Astrocyte (in vitro differentiated cells and primary cell): ENCODE data around the gene KCNH4. TPM values are rescaled to one million over a fixed set of nuclear protein-coding genes. Genes with fewer than 3 reads are reported as not detected.
A peak's percentile ranks its signal among the peaks of the same experiment; 100 is the strongest.

ENCODE experiments used
- DNase-seq: peaks from one replicate; pipeline ENCODE4 v3.0.0-alpha.2; 2010; ENCODE audit warnings: low read depth
- FAIRE-seq: peaks from 2 replicates; lab custom pipeline; 2011; peaks lifted over from hg19 to GRCh38; lab: Jason Lieb, UNC
- H2AFZ ChIP-seq: 2 replicates; pipeline ENCODE4 v1.6.0; 2012; ENCODE audit warnings: low read depth, low read length, inconsistent platforms
- H3K27ac ChIP-seq: 2 replicates; pipeline ENCODE4 v1.5.1; 2011; ENCODE audit warnings: low read depth, low read length, inconsistent platforms
- H3K27me3 ChIP-seq: 2 replicates; pipeline ENCODE4 v1.6.0; 2011; ENCODE audit warnings: low read length, inconsistent platforms; ENCODE audit not compliant: insufficient read depth
- H3K36me3 ChIP-seq: 2 replicates; pipeline ENCODE4 v1.5.1; 2011; ENCODE audit warnings: low read length, inconsistent platforms; ENCODE audit not compliant: insufficient read depth
- H3K4me1 ChIP-seq: 2 replicates; pipeline ENCODE4 v1.5.1; 2011; ENCODE audit warnings: low read length, inconsistent platforms; ENCODE audit not compliant: insufficient read depth
- H3K4me2 ChIP-seq: 2 replicates; pipeline ENCODE4 v1.6.0; 2012; ENCODE audit warnings: low read length, inconsistent platforms
- H3K4me3 ChIP-seq: 2 replicates; pipeline ENCODE4 v1.5.1; 2011; ENCODE audit warnings: low read depth, mild to moderate bottlenecking, low read length, inconsistent platforms; ENCODE audit not compliant: insufficient read depth
- H3K79me2 ChIP-seq: 2 replicates; pipeline ENCODE4 v1.6.0; 2012; ENCODE audit warnings: mild to moderate bottlenecking, low read length, inconsistent platforms; ENCODE audit not compliant: insufficient read depth
- H3K9ac ChIP-seq: 2 replicates; pipeline ENCODE4 v1.6.0; 2012; ENCODE audit warnings: mild to moderate bottlenecking, low read length, inconsistent platforms
- H3K9me3 ChIP-seq: 2 replicates; pipeline ENCODE4 v1.5.1; 2012; ENCODE audit warnings: low read depth, mild to moderate bottlenecking, low read length, inconsistent platforms; ENCODE audit not compliant: insufficient read depth
- H4K20me1 ChIP-seq: 2 replicates; pipeline ENCODE4 v1.6.0; 2012; ENCODE audit warnings: low read length, inconsistent platforms; ENCODE audit not compliant: insufficient read depth
- H3K27ac Mint-ChIP-seq: one replicate; pipeline ENCODE4 v1.8.0; 2021; ENCODE audit warnings: mild to moderate bottlenecking, mixed read lengths; ENCODE audit not compliant: unreplicated experiment
- H3K27me3 Mint-ChIP-seq: one replicate; pipeline ENCODE4 v1.8.0; 2021; ENCODE audit warnings: low read depth, mixed read lengths; ENCODE audit not compliant: unreplicated experiment
- H3K36me3 Mint-ChIP-seq: one replicate; pipeline ENCODE4 v1.8.0; 2021; ENCODE audit warnings: low read depth, mixed read lengths; ENCODE audit not compliant: unreplicated experiment
- H3K4me1 Mint-ChIP-seq: one replicate; pipeline ENCODE4 v1.8.0; 2021; ENCODE audit warnings: low read depth, mixed read lengths; ENCODE audit not compliant: unreplicated experiment
- H3K4me3 Mint-ChIP-seq: one replicate; pipeline ENCODE4 v1.8.0; 2021; ENCODE audit warnings: mild to moderate bottlenecking, moderate library complexity, mixed read lengths; ENCODE audit not compliant: unreplicated experiment
- H3K9me3 Mint-ChIP-seq: one replicate; pipeline ENCODE4 v1.8.0; 2021; ENCODE audit warnings: mild to moderate bottlenecking, mixed read lengths; ENCODE audit not compliant: unreplicated experiment
- CTCF ChIP-seq: IDR thresholded peaks from 2 replicates; pipeline ENCODE4 v1.5.1; 2011; ENCODE audit warnings: low read depth, mild to moderate bottlenecking, inconsistent platforms, low read length, moderate library complexity; ENCODE audit not compliant: insufficient read depth
- EZH2 ChIP-seq: IDR thresholded peaks from 2 replicates; pipeline ENCODE4 v1.6.1; 2012; ENCODE audit warnings: mild to moderate bottlenecking, low read length, inconsistent platforms; ENCODE audit not compliant: insufficient read depth
- total RNA-seq: library from RNA; stranded (reverse); gene quantifications from 2 replicates; pipeline ENCODE4 v1.2.1, GENCODE V29; 2021

Gene KCNH4
- total RNA-seq, 1 donor from 2014 or later = not detected

DNA sequence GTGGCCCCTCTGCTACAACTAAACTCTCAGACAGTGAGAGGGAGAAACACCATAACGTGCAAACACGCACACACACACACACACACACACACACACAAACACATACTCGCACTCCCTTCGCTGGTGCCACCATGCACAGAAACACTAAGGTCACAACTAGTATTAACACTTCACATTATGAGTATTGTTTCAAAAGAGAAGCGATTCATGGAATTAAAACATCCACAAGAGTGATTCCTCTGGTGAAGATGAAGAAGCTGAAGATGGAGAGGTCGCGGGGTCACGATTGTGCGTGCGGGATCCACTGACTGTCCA lies 20.5 kb upstream of the KCNH4 start:
- Histone ChIP-seq H3K79me2 (no peaks in the 10 kb centered on the region), H3K4me2 (no peak overlapping the region), H2AFZ (no peak overlapping the region), H3K4me1 (no peaks in the 10 kb centered on the region), H3K27me3 (no peaks in the 10 kb centered on the region), H3K4me3 (no peak overlapping the region), H3K27ac (no peak overlapping the region), H3K9me3 (no peaks in the 10 kb centered on the region), H4K20me1 (peaks cover 15% of the 10 kb centered on the region), H3K36me3 (peaks cover 15% of the 10 kb centered on the region), H3K9ac (no peak overlapping the region)
- Mint-ChIP-seq H3K27ac (no peak overlapping the region), H3K36me3 (peaks cover 17% of the 10 kb centered on the region), H3K4me1 (no peaks in the 10 kb centered on the region), H3K9me3 (no peaks in the 10 kb centered on the region), H3K27me3 (no peaks in the 10 kb centered on the region), H3K4me3 (no peak overlapping the region)
- no peak for DNase-seq
- TF ChIP-seq CTCF (no peak), EZH2 (no peak)
- FAIRE-seq = no peak

GRCh38 chr17:42200706-42201457 lies 19.9 kb upstream of the KCNH4 start:
- Mint-ChIP-seq H3K27ac (no peak overlapping the region), H3K9me3 (no peaks in the 10 kb centered on the region), H3K36me3 (peaks cover 17% of the 10 kb centered on the region), H3K27me3 (no peaks in the 10 kb centered on the region), H3K4me1 (no peaks in the 10 kb centered on the region), H3K4me3 (no peak overlapping the region)
- DNase-seq (peak; percentile 36), FAIRE-seq (no peak)
- peaks cover 14% of the 10 kb centered on the region for H3K36me3 ChIP-seq
- no peaks in the 10 kb centered on the region for H3K9me3 ChIP-seq
- no peaks in the 10 kb centered on the region for H3K79me2 ChIP-seq
- no peak overlapping the region for H2AFZ ChIP-seq
- no peaks in the 10 kb centered on the region for H3K4me1 ChIP-seq
- no peaks in the 10 kb centered on the region for H3K27me3 ChIP-seq
- H3K9ac ChIP-seq = no peak overlapping the region
- no peak overlapping the region for H3K4me3 ChIP-seq
- peaks cover 15% of the 10 kb centered on the region for H4K20me1 ChIP-seq
- TF ChIP-seq EZH2 = no peak
- no peak for TF ChIP-seq CTCF
- H3K27ac ChIP-seq = no peak overlapping the region
- H3K4me2 ChIP-seq = no peak overlapping the region

DNA sequence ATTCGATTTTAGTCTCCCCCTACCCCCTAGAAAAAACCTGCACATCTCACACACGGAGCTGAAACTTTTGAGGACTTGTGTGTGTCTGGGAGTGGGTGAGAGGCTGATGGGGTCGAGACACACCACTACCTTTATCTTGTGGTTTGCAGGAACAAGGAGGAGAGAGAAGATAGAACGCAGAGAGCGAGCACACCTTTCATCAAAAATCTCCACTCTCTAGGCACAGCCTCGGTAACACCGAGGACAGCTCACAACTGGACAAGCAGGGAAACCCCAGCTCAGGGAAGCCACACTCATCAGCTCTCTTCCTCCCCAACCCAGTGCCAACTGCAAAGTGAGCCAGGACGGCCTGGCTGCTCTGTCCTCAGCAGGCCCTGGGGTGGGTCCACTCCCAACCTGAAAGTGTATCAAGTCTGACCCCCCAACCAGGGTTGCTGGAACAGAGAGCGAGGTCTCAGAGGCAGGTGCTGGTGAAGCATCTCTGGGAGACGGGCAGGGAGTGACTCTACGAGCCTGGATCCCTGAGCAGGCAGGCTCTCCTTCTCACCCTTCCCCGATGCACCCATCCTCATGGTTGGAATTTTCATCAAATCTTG lies 18.6 kb upstream of the KCNH4 start:
- no peak overlapping the region for H3K4me3 ChIP-seq
- Mint-ChIP-seq H3K27me3 (no peaks in the 10 kb centered on the region), H3K9me3 (no peaks in the 10 kb centered on the region), H3K36me3 (peaks cover 17% of the 10 kb centered on the region), H3K4me1 (no peaks in the 10 kb centered on the region), H3K27ac (no peak overlapping the region), H3K4me3 (no peak overlapping the region)
- TF ChIP-seq CTCF (no peak), EZH2 (no peak)
- no peak overlapping the region for H3K27ac ChIP-seq
- no peak for FAIRE-seq
- H3K79me2 ChIP-seq = no peaks in the 10 kb centered on the region
- H3K36me3 ChIP-seq = peaks cover 8% of the 10 kb centered on the region
- H3K27me3 ChIP-seq = no peaks in the 10 kb centered on the region
- H2AFZ ChIP-seq = no peak overlapping the region
- no peaks in the 10 kb centered on the region for H3K9me3 ChIP-seq
- no peaks in the 10 kb centered on the region for H3K4me1 ChIP-seq
- peaks cover 15% of the 10 kb centered on the region for H4K20me1 ChIP-seq
- H3K4me2 ChIP-seq = no peak overlapping the region
- no peak overlapping the region for H3K9ac ChIP-seq
- no peak for DNase-seq
